SK-N-SH treated with all-trans-retinoic acid at 6 μM for 48 hours (cell line): ENCODE measurements around the gene DST.
A peak's percentile ranks its signal among the peaks of the same experiment; 100 is the strongest.

Source experiments
- ATAC-seq: fragments of 200-7000 bp; cut with Tn5 transposase; 3 replicates; pipeline ENCODE4 v1.9.1; 2020; ENCODE audit warnings: mild to moderate bottlenecking, moderate library complexity
- BACH2 ChIP-seq: fragments of 250-450 bp; sonication (Bioruptor Pico); IDR thresholded peaks from 2 replicates; pipeline ENCODE4 v1.9.0; 2021; ENCODE audit warnings: mild to moderate bottlenecking, borderline replicate concordance
- CREB5 ChIP-seq: fragments of 250-450 bp; sonication (Bioruptor Pico); IDR thresholded peaks from 2 replicates; pipeline ENCODE4 v1.5.1; 2020; ENCODE audit warnings: low read depth, mild to moderate bottlenecking, moderate library complexity
- CSDC2 ChIP-seq: fragments of 250-450 bp; sonication (Bioruptor Pico); IDR thresholded peaks from 2 replicates; pipeline ENCODE4 v1.5.0; 2020; ENCODE audit warnings: mild to moderate bottlenecking, moderate library complexity
- CSRNP3 ChIP-seq: fragments of 250-450 bp; sonication (Bioruptor Pico); IDR thresholded peaks from 2 replicates; pipeline ENCODE4 v1.5.1; 2021; ENCODE audit warnings: mild to moderate bottlenecking, moderate library complexity
- ESRRG ChIP-seq: fragments of 250-450 bp; sonication (Bioruptor Pico); IDR thresholded peaks from 2 replicates; pipeline ENCODE4 v1.6.1; 2021; ENCODE audit warnings: mild to moderate bottlenecking
- ISL1 ChIP-seq: fragments of 250-450 bp; sonication (Bioruptor Pico); IDR thresholded peaks from 2 replicates; pipeline ENCODE4 v2.1.2; 2022; ENCODE audit warnings: mild to moderate bottlenecking, moderate library complexity
- OSR1 ChIP-seq: fragments of 250-450 bp; sonication (Bioruptor Pico); IDR thresholded peaks from 2 replicates; pipeline ENCODE4 v1.8.0; 2022; ENCODE audit warnings: moderate library complexity, mild to moderate bottlenecking, inconsistent platforms
- POU6F1 ChIP-seq: fragments of 250-450 bp; sonication (Bioruptor Pico); IDR thresholded peaks from 2 replicates; pipeline ENCODE4 v1.8.0; 2021; ENCODE audit warnings: low read depth, mild to moderate bottlenecking, moderate library complexity, borderline replicate concordance
- RARB ChIP-seq: fragments of 250-450 bp; sonication (Bioruptor Pico); IDR thresholded peaks from 2 replicates; pipeline ENCODE4 v1.8.0; 2021; ENCODE audit warnings: mild to moderate bottlenecking, moderate library complexity
- SNAI2 ChIP-seq: fragments of 250-450 bp; sonication (Bioruptor Pico); IDR thresholded peaks from 2 replicates; pipeline ENCODE4 v1.5.0; 2020; ENCODE audit warnings: mild to moderate bottlenecking, moderate library complexity
- TOX ChIP-seq: fragments of 250-450 bp; sonication (Bioruptor Pico); IDR thresholded peaks from 2 replicates; pipeline ENCODE4 v1.8.0; 2021; ENCODE audit warnings: mild to moderate bottlenecking, moderate library complexity, borderline replicate concordance
- TSHZ2 ChIP-seq: fragments of 250-450 bp; sonication (Bioruptor Pico); IDR thresholded peaks from 2 replicates; pipeline ENCODE4 v1.5.0; 2020; ENCODE audit warnings: mild to moderate bottlenecking, moderate library complexity
- ZC3H10 ChIP-seq: fragments of 250-450 bp; sonication (Bioruptor Pico); IDR thresholded peaks from 2 replicates; pipeline ENCODE4 v1.5.1; 2021; ENCODE audit warnings: mild to moderate bottlenecking, moderate library complexity
- ZFP30 ChIP-seq: fragments of 450-650 bp; formaldehyde crosslinking; IDR thresholded peaks from 2 replicates; pipeline ENCODE4 v1.5.0; 2022; ENCODE audit warnings: mild to moderate bottlenecking, moderate library complexity
- ZNF565 ChIP-seq: fragments of 450-650 bp; formaldehyde crosslinking; conservative IDR thresholded peaks from 2 replicates; pipeline ENCODE4 v1.5.0; 2020; ENCODE audit warnings: low read depth, mild to moderate bottlenecking, moderate library complexity
- ZNF70 ChIP-seq: fragments of 450-650 bp; formaldehyde crosslinking; IDR thresholded peaks from 2 replicates; pipeline ENCODE4 v1.5.0; 2020; ENCODE audit warnings: mild to moderate bottlenecking, moderate library complexity
- ZNF8 ChIP-seq: fragments of 450-650 bp; formaldehyde crosslinking; IDR thresholded peaks from 2 replicates; pipeline ENCODE4 v1.5.0; 2020; ENCODE audit warnings: mild to moderate bottlenecking, moderate library complexity

DST gene

GRCh38 chr6:56655249-56655648 is 12.6 kb upstream of the DST start:
- no peak for ATAC-seq
- TF ChIP-seq BACH2 (no peak), CSRNP3 (no peak), ZNF8 (no peak), TOX (CRISPR knock-in tag) (no peak), ZNF565 (CRISPR knock-in tag) (no peak), CSDC2 (no peak), ZFP30 (CRISPR knock-in tag) (no peak), POU6F1 (CRISPR knock-in tag) (no peak)

GRCh38 chr6:56652994-56653393 is 10.3 kb upstream of the DST start:
- TF ChIP-seq ZNF70 (CRISPR knock-in tag) (no peak), TOX (CRISPR knock-in tag) (0 out of 2 replicates have a peak, but pooled peaks have one; percentile 49), ISL1 (CRISPR knock-in tag) (peak; percentile 95), CREB5 (peak; percentile 66; the same call in 1 of the 2 replicates)
- TF ChIP-seq, all 23 proteins: peak for 3
- peak; percentile 75 for ATAC-seq

- no peak for TF ChIP-seq BACH2
- TF ChIP-seq CSRNP3 = no peak
- TF ChIP-seq CREB5 = no peak
- TF ChIP-seq OSR1 (CRISPR knock-in tag) = no peak
- TF ChIP-seq ZNF8 = no peak
- no peak for TF ChIP-seq RARB (CRISPR knock-in tag)
- TF ChIP-seq ZFP30 (CRISPR knock-in tag) = no peak
- ATAC-seq = no peak; the same call in 2 of the 3 replicates
Measured at GRCh38 chr6:56652231-56652630, 9.5 kb upstream of the DST start.

GRCh38 chr6:56650191-56650590 is 7.5 kb upstream of the DST start:
- ATAC-seq = no peak
- TF ChIP-seq ZC3H10 (no peak), ZNF70 (CRISPR knock-in tag) (no peak), CREB5 (no peak), CSRNP3 (no peak), BACH2 (no peak), ZNF565 (CRISPR knock-in tag) (no peak), SNAI2 (CRISPR knock-in tag) (no peak), POU6F1 (CRISPR knock-in tag) (no peak), TSHZ2 (CRISPR knock-in tag) (no peak), RARB (CRISPR knock-in tag) (no peak), ZFP30 (CRISPR knock-in tag) (no peak), ESRRG (CRISPR knock-in tag) (no peak), ZNF8 (no peak), TOX (CRISPR knock-in tag) (no peak), CSDC2 (no peak)
